ENCODE data around the gene ARL6IP4.

ARL6IP4 gene

DNA sequence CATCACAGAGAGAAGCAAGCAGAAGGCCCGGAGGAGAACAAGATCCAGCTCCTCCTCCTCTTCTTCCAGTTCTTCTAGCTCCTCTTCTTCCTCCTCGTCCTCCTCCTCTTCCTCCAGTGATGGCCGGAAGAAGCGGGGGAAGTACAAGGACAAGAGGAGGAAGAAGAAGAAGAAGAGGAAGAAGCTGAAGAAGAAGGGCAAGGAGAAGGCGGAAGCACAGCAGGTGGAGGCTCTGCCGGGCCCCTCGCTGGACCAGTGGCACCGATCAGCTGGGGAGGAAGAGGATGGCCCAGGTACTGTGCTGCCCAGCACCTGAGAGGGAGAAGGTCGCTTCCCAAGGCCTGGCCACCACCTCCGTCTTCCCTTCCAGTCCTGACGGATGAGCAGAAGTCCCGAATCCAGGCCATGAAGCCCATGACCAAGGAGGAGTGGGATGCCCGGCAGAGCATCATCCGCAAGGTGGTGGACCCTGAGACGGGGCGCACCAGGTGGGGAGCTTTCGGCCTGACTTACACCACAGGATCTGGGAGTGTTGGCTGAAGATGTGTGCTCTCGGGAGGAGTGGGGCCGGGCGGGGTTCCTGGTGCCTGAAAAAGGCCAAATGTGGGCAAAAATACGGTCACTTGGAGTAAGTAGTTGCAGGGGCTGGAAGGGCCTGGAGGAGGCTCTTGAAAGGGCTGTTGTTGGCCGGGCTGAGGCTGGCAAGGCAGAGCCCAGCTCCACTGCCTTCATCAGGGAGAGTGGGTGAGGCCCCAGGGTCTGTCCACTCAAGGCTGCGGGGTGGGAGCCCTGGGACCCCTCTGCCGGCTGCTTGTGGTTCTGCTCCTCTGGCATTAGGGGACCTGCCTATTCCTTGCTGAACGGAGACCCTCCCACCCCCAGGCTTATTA lies 1.4 kb downstream of the ARL6IP4 start:
- Histone ChIP-seq H3K4me3 (replicated peaks; ENCODE audit: insufficient read depth, low read length) (peak overlapping the region; percentile 75), H3K27ac (replicated peaks) (peak overlapping the region; percentile 81), H3K27me3 (ENCODE audit: insufficient read depth, poor library complexity, severe bottlenecking) (no peaks in the 10 kb centered on the region)
- peak in 1 of 2 experiments; percentile 73 for DNase-seq (ENCODE audit: low read depth in 1 of 2, low spot score in 1 of 2)
- no peak for TF ChIP-seq GABPA (IDR thresholded peaks at IDR 0.05; ENCODE audit: low read depth)
- no peak for TF ChIP-seq SPI1 (IDR thresholded peaks at IDR 0.05; ENCODE audit: borderline replicate concordance, low read depth)
- TF ChIP-seq, protein P1, sequence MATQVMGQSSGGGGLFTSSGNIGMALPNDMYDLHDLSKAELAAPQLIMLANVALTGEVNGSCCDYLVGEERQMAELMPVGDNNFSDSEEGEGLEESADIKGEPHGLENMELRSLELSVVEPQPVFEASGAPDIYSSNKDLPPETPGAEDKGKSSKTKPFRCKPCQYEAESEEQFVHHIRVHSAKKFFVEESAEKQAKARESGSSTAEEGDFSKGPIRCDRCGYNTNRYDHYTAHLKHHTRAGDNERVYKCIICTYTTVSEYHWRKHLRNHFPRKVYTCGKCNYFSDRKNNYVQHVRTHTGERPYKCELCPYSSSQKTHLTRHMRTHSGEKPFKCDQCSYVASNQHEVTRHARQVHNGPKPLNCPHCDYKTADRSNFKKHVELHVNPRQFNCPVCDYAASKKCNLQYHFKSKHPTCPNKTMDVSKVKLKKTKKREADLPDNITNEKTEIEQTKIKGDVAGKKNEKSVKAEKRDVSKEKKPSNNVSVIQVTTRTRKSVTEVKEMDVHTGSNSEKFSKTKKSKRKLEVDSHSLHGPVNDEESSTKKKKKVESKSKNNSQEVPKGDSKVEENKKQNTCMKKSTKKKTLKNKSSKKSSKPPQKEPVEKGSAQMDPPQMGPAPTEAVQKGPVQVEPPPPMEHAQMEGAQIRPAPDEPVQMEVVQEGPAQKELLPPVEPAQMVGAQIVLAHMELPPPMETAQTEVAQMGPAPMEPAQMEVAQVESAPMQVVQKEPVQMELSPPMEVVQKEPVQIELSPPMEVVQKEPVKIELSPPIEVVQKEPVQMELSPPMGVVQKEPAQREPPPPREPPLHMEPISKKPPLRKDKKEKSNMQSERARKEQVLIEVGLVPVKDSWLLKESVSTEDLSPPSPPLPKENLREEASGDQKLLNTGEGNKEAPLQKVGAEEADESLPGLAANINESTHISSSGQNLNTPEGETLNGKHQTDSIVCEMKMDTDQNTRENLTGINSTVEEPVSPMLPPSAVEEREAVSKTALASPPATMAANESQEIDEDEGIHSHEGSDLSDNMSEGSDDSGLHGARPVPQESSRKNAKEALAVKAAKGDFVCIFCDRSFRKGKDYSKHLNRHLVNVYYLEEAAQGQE (IDR thresholded peaks at IDR 0.05; ENCODE audit: insufficient replicate concordance, low read depth), result no peak
- no peak for TF ChIP-seq POLR2AphosphoS5 (IDR thresholded peaks at IDR 0.05; ENCODE audit: low read depth)
- TF ChIP-seq CTCF (IDR thresholded peaks at IDR 0.05; ENCODE audit: insufficient read depth, low read length), result no peak

- Histone ChIP-seq H3K4me3 (replicated peaks; ENCODE audit: insufficient read depth, low read length) (no peak overlapping the region), H3K27ac (replicated peaks) (no peak overlapping the region), H3K27me3 (ENCODE audit: insufficient read depth, poor library complexity, severe bottlenecking) (no peaks in the 10 kb centered on the region)
- DNase-seq (ENCODE audit: low read depth in 1 of 2, low spot score in 1 of 2), result no peak
- TF ChIP-seq, protein P1 (IDR thresholded peaks at IDR 0.05; ENCODE audit: insufficient replicate concordance, low read depth), result no peak
These were observed 2.0 kb downstream of the ARL6IP4 start for GRCh38 chr12:122982477-122982815.

- Histone ChIP-seq H3K27ac (replicated peaks) (no peak overlapping the region), H3K4me3 (replicated peaks; ENCODE audit: insufficient read depth, low read length) (no peak overlapping the region), H3K27me3 (ENCODE audit: insufficient read depth, poor library complexity, severe bottlenecking) (no peaks in the 10 kb centered on the region)
- DNase-seq (ENCODE audit: low read depth in 1 of 2, low spot score in 1 of 2), result no peak
- TF ChIP-seq GABPA (IDR thresholded peaks at IDR 0.05; ENCODE audit: low read depth) (no peak), CTCF (IDR thresholded peaks at IDR 0.05; ENCODE audit: insufficient read depth, low read length) (no peak), POLR2AphosphoS5 (IDR thresholded peaks at IDR 0.05; ENCODE audit: low read depth) (no peak), SPI1 (IDR thresholded peaks at IDR 0.05; ENCODE audit: borderline replicate concordance, low read depth) (no peak)
- TF ChIP-seq, protein P1 (IDR thresholded peaks at IDR 0.05; ENCODE audit: insufficient replicate concordance, low read depth), result no peak
These were observed 2.7 kb downstream of the ARL6IP4 start for GRCh38 chr12:122982963-122983788.
